GM21447 (cell line): ENCODE measurements around the gene SHBG.
"Not testable (repeated sequence)": the region's sequence is repeated elsewhere in the genome, so short reads cannot be mapped to it uniquely, and the experiment has no call there.

Experiments used
- ATAC-seq: cut with Tn5 transposase; IDR thresholded peaks from one replicate; pipeline ENCODE4 v1.9.1; 2021; ENCODE audit not compliant: unreplicated experiment

Gene SHBG, protein sequence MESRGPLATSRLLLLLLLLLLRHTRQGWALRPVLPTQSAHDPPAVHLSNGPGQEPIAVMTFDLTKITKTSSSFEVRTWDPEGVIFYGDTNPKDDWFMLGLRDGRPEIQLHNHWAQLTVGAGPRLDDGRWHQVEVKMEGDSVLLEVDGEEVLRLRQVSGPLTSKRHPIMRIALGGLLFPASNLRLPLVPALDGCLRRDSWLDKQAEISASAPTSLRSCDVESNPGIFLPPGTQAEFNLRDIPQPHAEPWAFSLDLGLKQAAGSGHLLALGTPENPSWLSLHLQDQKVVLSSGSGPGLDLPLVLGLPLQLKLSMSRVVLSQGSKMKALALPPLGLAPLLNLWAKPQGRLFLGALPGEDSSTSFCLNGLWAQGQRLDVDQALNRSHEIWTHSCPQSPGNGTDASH

DNA sequence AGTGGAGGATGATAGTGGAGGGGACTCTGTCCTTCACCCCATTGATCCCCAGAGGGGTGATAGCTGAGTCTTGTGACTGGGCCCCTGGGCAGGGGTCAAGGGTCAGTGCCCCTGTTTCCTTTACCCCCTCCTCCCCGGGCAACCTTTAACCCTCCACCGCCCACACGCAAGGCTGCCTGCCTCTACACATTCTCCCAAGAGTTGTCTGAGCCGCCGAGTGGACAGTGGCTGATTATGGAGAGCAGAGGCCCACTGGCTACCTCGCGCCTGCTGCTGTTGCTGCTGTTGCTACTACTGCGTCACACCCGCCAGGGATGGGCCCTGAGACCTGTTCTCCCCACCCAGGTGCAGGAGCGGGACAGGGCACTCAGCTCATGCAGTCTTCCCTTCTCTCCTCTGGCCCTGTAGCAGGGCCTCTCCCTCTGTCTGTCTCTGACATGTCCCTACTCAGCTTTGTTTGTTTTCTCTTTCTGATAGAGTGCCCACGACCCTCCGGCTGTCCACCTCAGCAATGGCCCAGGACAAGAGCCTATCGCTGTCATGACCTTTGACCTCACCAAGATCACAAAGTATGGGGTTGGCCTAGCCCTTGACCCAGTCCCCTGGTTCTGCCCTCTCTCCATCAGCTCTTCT, at the start of gene SHBG:
Gene SHBG, plus strand, starts transcription at position 197 of the 633 bp plus-strand sequence. Its CDS starts 38 bp downstream, at position 235.
- ATAC-seq, result no peak

DNA sequence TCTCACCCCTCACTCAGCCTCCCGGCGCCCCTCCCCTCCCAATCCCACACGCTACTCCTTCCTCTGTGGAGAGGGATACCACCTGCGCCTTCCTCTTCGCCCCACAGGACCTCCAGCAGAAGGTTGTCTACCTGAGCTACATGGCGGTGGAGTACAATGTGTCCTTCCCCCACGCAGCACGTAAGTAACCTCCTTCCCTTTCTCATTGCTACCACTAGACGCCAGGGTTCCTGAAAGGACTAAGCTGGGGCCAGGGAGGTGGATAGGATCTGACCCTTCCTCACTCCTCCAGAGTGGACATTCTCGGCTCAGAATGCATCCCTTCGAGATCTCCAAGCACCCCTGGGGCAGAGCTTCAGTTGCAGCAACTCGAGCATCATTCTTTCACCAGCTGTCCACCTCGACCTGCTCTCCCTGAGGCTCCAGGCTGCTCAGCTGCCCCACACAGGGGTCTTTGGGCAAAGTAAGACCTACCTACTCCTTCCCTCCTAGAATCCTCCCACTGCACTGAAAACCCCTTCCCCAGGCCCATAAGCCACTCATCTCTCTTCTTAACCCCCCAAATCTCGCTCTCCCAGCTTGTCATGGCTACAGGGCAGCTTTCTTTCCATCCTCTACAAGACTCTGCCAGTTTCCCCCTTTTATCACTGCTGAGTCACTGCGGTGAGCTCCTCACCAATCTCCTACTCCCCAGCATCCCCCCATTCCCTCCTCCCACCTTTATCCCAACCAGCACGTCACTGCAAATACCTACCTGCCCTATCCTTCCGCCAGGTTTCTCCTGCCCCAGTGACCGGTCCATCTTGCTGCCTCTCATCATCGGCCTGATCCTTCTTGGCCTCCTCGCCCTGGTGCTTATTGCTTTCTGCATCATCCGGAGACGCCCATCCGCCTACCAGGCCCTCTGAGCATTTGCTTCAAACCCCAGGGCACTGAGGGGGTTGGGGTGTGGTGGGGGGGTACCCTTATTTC, 49.0 kb upstream of the SHBG start:
- no peak for ATAC-seq

GRCh38 chr17:7582396-7583252, 47.3 kb upstream of the SHBG start:
- no peak for ATAC-seq

GRCh38 chr17:7583253-7584109, 46.5 kb upstream of the SHBG start, which contains the start of gene MPDU1:
MPDU1 (plus strand) TSS chr17:7583852; CDS start chr17:7583863, 11 bp downstream.
- peak; percentile 57 for ATAC-seq

DNA sequence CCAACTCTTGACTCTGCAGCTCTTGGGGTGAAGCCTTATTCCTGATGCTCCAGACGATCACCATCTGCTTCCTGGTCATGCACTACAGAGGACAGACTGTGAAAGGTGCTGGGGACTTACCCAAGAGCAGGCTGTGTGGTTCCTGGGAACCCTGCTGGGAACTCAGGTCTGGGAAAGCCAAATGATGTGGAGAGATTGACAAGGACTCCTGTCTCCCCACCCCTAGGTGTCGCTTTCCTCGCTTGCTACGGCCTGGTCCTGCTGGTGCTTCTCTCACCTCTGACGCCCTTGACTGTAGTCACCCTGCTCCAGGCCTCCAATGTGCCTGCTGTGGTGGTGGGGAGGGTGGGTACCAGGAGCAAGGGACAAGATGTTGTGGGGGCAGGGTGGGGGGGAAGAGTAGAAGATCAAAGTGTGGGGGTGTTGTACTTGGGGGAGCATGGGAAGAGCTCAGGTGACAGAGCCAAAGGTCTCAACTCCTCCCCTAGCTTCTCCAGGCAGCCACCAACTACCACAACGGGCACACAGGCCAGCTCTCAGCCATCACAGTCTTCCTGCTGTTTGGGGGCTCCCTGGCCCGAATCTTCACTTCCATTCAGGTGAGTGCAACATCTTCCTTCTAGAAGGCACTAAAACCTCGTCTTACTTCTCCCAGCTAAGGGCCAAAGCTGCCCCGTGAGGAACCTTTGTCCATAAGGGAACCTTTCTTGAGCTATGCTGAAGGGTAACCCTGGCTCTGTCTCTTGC, 43.1 kb upstream of the SHBG start:
- no peak for ATAC-seq

DNA sequence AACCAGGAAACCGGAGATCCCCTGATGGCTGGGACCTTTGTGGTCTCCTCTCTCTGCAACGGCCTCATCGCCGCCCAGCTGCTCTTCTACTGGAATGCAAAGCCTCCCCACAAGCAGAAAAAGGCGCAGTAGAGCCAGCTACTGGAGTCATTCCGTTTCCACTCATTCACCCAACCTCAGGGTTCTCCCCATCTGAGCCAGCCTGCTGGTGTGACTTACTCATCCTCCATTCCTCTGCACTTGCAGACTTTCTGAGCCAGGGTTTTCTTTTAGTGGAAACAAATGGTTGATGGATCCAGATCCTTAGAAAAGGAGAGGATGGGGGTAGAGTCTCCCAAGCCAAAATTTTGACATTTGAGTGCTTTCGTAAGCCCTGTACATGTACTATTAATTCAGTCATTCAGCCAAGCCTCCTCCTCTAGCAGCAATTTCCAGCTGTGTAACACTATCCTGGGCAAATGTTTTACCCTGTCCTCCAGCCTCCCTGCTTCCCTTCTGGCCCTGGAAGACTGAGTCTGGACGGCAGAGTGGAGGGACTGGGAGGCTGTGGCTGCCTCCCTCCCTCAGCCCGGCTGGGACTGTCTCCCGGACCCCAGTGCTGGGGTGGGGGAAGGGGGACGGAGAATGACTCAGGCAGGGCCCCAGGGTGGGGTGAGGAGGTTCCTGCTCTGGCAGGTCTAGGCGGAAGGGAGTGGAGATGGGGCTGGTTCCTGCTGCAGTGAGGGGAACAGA, 42.3 kb upstream of the SHBG start:
- ATAC-seq, result no peak

DNA sequence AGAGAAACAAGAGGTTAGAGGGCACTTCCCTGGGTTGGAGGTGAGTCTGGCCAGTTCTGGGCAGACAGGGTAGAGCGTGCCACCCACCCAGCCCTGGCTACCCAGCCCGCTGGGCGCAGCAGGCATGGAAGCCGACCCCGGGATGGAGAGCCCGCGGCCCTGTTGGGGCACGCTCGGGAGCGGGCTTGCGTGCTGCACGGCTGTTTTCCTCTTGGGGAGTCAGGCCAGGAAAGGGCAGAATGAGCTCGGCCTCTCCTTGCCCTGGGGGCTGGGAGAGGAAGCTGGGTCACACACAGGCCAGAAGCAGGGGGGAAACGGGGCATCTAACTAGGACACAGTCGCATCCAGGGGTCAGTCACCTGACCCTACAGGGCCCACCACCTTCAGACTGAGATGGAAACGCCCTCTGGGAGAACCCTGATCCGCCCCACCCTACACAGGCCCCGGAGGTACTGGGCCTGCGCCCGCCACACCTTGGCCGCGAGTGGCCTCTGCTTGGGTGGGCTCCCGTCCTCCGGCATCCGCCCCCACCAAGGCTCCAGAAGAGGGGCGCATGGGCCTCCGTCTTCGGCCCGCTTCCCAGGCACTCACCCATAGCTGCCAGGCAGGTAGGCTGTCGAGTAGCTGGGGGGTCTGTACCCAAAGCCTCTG, 41.3 kb upstream of the SHBG start:
- ATAC-seq, result no peak

GRCh38 chr17:7589204-7589868, 40.6 kb upstream of the SHBG start:
- no peak for ATAC-seq

DNA sequence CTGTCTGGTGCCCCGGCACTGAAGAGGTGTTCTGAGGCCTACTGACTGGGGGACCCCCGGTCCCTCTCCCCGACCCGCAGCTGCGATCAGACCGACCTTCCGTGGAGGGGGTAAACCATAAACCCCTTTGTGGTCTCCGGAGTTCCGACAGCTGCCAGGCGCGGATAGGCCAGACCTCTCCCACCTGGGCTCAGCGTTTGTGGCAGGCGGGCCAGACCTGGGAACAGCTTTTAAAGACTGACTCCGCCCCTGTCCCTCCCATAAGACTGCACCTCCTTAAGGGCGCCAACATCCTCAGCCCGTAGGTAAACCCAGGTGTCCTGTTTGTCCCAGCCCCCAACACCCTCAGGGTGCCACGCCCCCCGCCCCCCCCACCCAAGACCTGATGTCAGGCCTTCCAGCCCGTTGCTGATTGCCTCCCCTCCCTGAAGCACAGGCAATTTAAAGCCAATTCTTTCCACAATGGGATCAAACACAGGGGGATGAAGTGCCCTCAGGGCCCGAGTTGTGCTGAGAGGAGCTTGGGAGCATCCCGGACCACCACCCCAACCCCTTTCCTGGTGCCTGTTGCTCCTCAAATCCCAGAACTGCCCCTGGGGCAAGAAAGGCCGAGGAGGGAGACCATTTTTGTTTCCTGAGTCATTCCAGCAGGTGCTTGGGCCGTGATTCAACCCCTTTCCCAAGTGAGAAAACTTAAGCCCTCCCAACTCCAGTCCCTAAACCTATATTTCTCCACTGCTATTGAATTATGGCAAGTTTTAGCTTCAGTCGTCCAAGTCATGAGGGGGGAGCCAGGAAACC, 39.8 kb upstream of the SHBG start, which contains the start of gene SOX15:
Gene SOX15, minus strand, starts transcription at position 204 of the 801 bp plus-strand sequence. CDS start 418 bp downstream, outside the sequence.
- no peak for ATAC-seq

- no peak for ATAC-seq
Measured at GRCh38 chr17:7590743-7591142, 39.2 kb upstream of the SHBG start.

DNA sequence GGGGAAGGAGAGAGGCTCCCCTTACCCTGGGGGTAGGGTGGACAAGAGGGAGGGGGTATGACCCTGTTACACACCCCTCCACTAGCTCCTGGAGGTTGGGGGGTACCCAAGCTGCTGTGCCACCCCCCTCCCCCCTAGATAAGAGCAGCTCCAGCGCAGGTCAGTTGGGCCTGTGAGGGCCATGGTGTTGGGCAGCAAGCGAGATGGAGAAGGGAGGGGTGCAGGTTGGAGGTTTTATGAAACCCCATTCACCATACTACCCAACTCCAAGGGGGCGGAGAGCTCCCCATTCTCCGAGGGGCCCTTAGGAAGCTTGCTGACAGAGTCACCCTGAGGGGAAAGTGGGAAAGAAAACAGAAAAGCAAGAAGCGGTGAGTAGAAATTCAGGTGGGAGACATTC, 38.3 kb upstream of the SHBG start:
- ATAC-seq, result no peak

GRCh38 chr17:7592422-7593021, 37.4 kb upstream of the SHBG start:
- no peak for ATAC-seq

- no peak for ATAC-seq
Measured at GRCh38 chr17:7593296-7593695, 36.6 kb upstream of the SHBG start.

DNA sequence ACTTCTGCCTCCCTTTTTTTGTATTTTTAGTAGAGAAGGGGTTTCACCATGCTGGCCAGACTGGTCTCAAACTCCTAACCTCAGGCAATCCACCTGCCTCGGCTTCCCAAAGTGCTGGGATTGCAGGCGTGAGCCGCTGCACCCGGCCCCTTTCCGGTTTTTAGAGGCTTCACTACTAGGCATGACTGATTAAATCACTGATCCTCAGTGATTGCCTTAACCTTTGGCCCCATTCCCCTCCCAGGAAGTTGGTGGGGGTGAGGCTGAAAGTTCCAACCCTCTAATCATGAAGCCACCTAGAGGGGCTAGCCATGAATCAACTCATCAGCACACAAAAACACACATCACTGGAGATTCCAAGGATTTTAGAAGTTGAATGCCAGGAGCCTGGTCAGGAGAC, 32.4 kb upstream of the SHBG start:
- ATAC-seq, result not testable (repeated sequence)

- ATAC-seq, result no peak
Measured at GRCh38 chr17:7606280-7606679, 23.7 kb upstream of the SHBG start.

DNA sequence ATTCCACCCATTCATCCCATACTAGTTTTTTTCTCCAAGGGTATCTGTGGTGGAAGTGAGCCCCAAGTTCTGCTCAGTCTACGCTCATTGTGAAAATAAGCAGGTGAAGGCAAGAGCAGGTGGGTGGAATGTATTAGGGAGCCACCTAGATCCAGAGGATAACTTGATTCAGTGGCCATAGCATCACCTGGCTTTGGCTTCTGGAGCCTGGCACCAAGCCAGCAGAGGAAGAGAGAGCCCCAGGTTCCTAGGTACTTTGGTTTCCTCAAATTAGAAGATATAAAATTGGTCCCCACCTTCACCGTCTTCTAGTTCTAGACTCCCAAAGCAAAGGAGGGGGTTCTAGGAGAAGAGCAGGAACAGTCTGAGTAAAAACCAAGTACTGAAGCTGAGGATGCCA, 19.3 kb upstream of the SHBG start:
- ATAC-seq, result no peak
